Uterus (tissue), 4 donors: ENCODE measurements around the gene SESN3. TPM values are rescaled to one million over a fixed set of nuclear protein-coding genes. Genes with fewer than 3 reads are reported as not detected.
A peak's percentile ranks its signal among the peaks of the same experiment; 100 is the strongest.
"Not testable (repeated sequence)": the region's sequence is repeated elsewhere in the genome, so short reads cannot be mapped to it uniquely, and the experiment has no call there.

Source experiments
- DNase-seq, 2 donors: peaks; one replicate each; pipeline ENCODE4 v3.0.0-alpha.2; 2019 to 2020
- H3K27ac ChIP-seq, 2 donors: fragments of 200-600 bp; sonication (generic); 1 replicate in 1 of 2; 2 replicates in 1 of 2; pipeline ENCODE4 v1.5.1; 2016 to 2018
- H3K27me3 ChIP-seq, 2 donors: fragments of 200-600 bp; sonication (generic); one replicate each; pipeline ENCODE4 v1.5.1; 2018 to 2019; ENCODE audit warnings: control low read depth in 1 of 2
- H3K36me3 ChIP-seq, 2 donors: fragments of 200-600 bp; sonication (generic); one replicate each; pipeline ENCODE4 v1.5.1; 2019; ENCODE audit warnings: control low read depth in 1 of 2
- H3K4me1 ChIP-seq, 2 donors: fragments of 200-600 bp; sonication (generic); one replicate each; pipeline ENCODE4 v1.5.1; 2018 to 2019; ENCODE audit warnings: control low read depth in 1 of 2
- H3K4me3 ChIP-seq, 2 donors: fragments of 200-600 bp; sonication (generic); 1 replicate in 1 of 2; 2 replicates in 1 of 2; pipeline ENCODE4 v1.5.1; 2018 to 2019; ENCODE audit warnings: mild to moderate bottlenecking in 1 of 2
- H3K9me3 ChIP-seq, 2 donors: fragments of 200-600 bp; sonication (generic); one replicate each; pipeline ENCODE4 v1.5.1; 2019; ENCODE audit warnings: control low read depth in 1 of 2
- CTCF ChIP-seq, 4 experiments: fragments of 200-600 bp in 2 of 4; fragments of 450-650 bp in 2 of 4; sonication (generic) in 2 of 4; IDR thresholded peaks; one replicate each; pipeline ENCODE4 v1.5.1; 2016 to 2019; ENCODE audit warnings: antibody characterized with exemption in 4 of 4, mild to moderate bottlenecking in 2 of 4, moderate library complexity in 1 of 4
- POLR2A ChIP-seq, 2 donors: fragments of 450-650 bp; IDR thresholded peaks; one replicate each; pipeline ENCODE4 v1.6.1; 2016; ENCODE audit warnings: antibody characterized with exemption in 2 of 2, mild to moderate bottlenecking in 1 of 2, moderate library complexity in 1 of 2
- intact Hi-C: fragments of 100-400 bp; cut with DNase I; formaldehyde crosslinking; loops from one replicate; pipeline ENCODE4 v1.15.1; 2023; ENCODE audit warnings: low total_unique reads
- total RNA-seq, 4 donors: library from RNA; depleted of rRNA in 3 of 4; stranded (reverse); fragments of >200 nt in 3 of 4; gene quantifications; one replicate each; pipeline versions ENCODE4 v1.1.0 to v1.2.4, GENCODE V29; 2014 to 2023
- donor health status: DM: yes; HTN: yes; CAD: no.

Gene SESN3
- total RNA-seq, 4 donors from 2014 or later = 19.7 to 188 (median 39.3) TPM

DNA sequence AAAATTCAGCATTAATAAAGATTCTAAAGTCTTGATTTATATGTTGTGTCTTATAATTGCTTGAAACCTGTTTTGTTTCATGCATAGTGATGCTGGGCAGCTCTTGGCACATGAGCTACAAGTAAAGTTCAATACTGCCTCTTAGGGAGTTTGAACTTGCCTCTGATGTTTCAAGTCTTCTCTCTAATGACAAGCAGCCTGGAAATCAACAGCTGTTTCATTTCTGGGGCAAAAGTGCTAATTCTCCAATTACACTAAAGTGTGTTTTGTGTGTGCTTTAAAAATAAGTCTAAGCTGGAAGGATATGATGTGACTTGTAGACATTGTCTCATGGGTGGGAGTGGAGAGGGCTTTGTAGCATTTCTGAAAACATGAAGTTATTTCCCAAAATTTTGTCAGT, 23.7 kb upstream of the SESN3 start:
- Histone ChIP-seq H3K36me3 (no peaks in the 10 kb centered on the region), H3K27me3 (no peaks in the 10 kb centered on the region), H3K27ac (peak overlapping the region; percentile 63 to 84), H3K4me1 (peaks cover 7 to 10% of the 10 kb centered on the region in 2 donors), H3K4me3 (no peak overlapping the region), H3K9me3 (no peaks in the 10 kb centered on the region)
- TF ChIP-seq POLR2A (IDR thresholded peaks at IDR 0.05) = no peak
- peak in 1 of 4 experiments; percentile 0 for TF ChIP-seq CTCF (IDR thresholded peaks at IDR 0.05)
- intact Hi-C loops = no loop called here
- DNase-seq = no peak

- Histone ChIP-seq H3K4me3 (peak overlapping the region in 1 of 2 donors; percentile 32), H3K27ac (peak overlapping the region; percentile 83 to 84), H3K36me3 (no peaks in the 10 kb centered on the region), H3K9me3 (no peaks in the 10 kb centered on the region), H3K27me3 (no peaks in the 10 kb centered on the region), H3K4me1 (peaks cover 7 to 10% of the 10 kb centered on the region in 2 donors)
- TF ChIP-seq CTCF (IDR thresholded peaks at IDR 0.05) (peak in 1 of 4 experiments; percentile 0), POLR2A (IDR thresholded peaks at IDR 0.05) (peak; percentile 27 to 41)
- DNase-seq = peak; percentile 80 to 90
- intact Hi-C loops = no loop called here
Observed at GRCh38 chr11:95254131-95254704, 23.2 kb upstream of the SESN3 start.

GRCh38 chr11:95253141-95253540, 22.1 kb upstream of the SESN3 start:
- Histone ChIP-seq H3K9me3 (no peaks in the 10 kb centered on the region), H3K4me1 (peaks cover 7 to 10% of the 10 kb centered on the region in 2 donors), H3K27me3 (no peaks in the 10 kb centered on the region), H3K27ac (peak overlapping the region; percentile 83 to 84), H3K36me3 (no peaks in the 10 kb centered on the region), H3K4me3 (no peak overlapping the region)
- TF ChIP-seq POLR2A (IDR thresholded peaks at IDR 0.05) (no peak), CTCF (IDR thresholded peaks at IDR 0.05) (no peak)
- intact Hi-C loops = no loop called here
- DNase-seq = no peak

GRCh38 chr11:95252586-95252985, 21.6 kb upstream of the SESN3 start:
- H3K27me3 ChIP-seq = no peaks in the 10 kb centered on the region
- intact Hi-C loops = no loop called here
- TF ChIP-seq POLR2A (IDR thresholded peaks at IDR 0.05) (no peak), CTCF (IDR thresholded peaks at IDR 0.05) (no peak)
- peaks cover 7 to 10% of the 10 kb centered on the region in 2 donors for H3K4me1 ChIP-seq
- H3K36me3 ChIP-seq = no peaks in the 10 kb centered on the region
- peak overlapping the region; percentile 83 to 84 for H3K27ac ChIP-seq
- no peak overlapping the region for H3K4me3 ChIP-seq
- no peaks in the 10 kb centered on the region for H3K9me3 ChIP-seq
- no peak for DNase-seq

GRCh38 chr11:95251896-95252295, 20.9 kb upstream of the SESN3 start:
- DNase-seq, H3K4me1 ChIP-seq, H3K9me3 ChIP-seq, H3K27me3 ChIP-seq, intact Hi-C loops, H3K36me3 ChIP-seq, H3K4me3 ChIP-seq: not testable (repeated sequence)
- peak overlapping the region in 1 of 2 donors; percentile 83 for H3K27ac ChIP-seq
